Smooth muscle cell (in vitro differentiated cells): ENCODE results near the gene EXOC2. TPM values are rescaled to one million over a fixed set of nuclear protein-coding genes. Genes with fewer than 3 reads are reported as not detected.

Source experiments
- DNase-seq: peaks from one replicate; lab custom pipeline; 2025; ENCODE audit not compliant: unreplicated experiment; lab: John Stamatoyannopoulos, UW
- H2AFZ ChIP-seq: fragments of 200-600 bp; sonication (generic); 2 replicates; pipeline ENCODE4 v1.6.0; 2016; ENCODE audit warnings: antibody characterized with exemption, low read depth, mild to moderate bottlenecking
- H3F3A ChIP-seq: fragments of 200-600 bp; sonication (generic); 2 replicates; pipeline ENCODE4 v1.6.0; 2017; ENCODE audit warnings: antibody characterized with exemption, low read depth
- H3K27ac ChIP-seq: fragments of 200-600 bp; sonication (generic); 2 replicates; pipeline ENCODE4 v1.5.1; 2016; ENCODE audit warnings: low read depth, mild to moderate bottlenecking
- H3K27me3 ChIP-seq: fragments of 200-600 bp; sonication (generic); 2 replicates; pipeline ENCODE4 v1.6.1; 2016; ENCODE audit warnings: low read depth, mild to moderate bottlenecking
- H3K36me3 ChIP-seq: fragments of 200-600 bp; sonication (generic); 2 replicates; pipeline ENCODE4 v1.5.1; 2016; ENCODE audit warnings: low read depth
- H3K4me1 ChIP-seq: fragments of 200-600 bp; sonication (generic); 2 replicates; pipeline ENCODE4 v1.5.1; 2016; ENCODE audit warnings: low read depth
- H3K4me2 ChIP-seq: fragments of 200-600 bp; sonication (generic); 2 replicates; pipeline ENCODE4 v1.6.0; 2016; ENCODE audit warnings: mild to moderate bottlenecking
- H3K4me3 ChIP-seq: fragments of 200-600 bp; sonication (generic); 2 replicates; pipeline ENCODE4 v1.5.1; 2016; ENCODE audit warnings: mild to moderate bottlenecking
- H3K79me2 ChIP-seq: fragments of 200-600 bp; sonication (generic); 2 replicates; pipeline ENCODE4 v1.6.0; 2016; ENCODE audit warnings: low read depth, mild to moderate bottlenecking
- H3K9ac ChIP-seq: fragments of 200-600 bp; sonication (generic); 2 replicates; pipeline ENCODE4 v1.6.0; 2016; ENCODE audit warnings: low read depth
- H3K9me3 ChIP-seq: fragments of 200-600 bp; sonication (generic); replicated peaks from 2 replicates; pipeline ENCODE4 v1.5.1; 2016; ENCODE audit warnings: low read depth
- H4K20me1 ChIP-seq: fragments of 200-600 bp; sonication (generic); 2 replicates; pipeline ENCODE4 v1.6.0; 2016; ENCODE audit warnings: low read depth
- WGBS: methylation state at CpG from one replicate; pipeline ENCODE4 v1.1.7; 2016; ENCODE audit warnings: low lambda C conversion rate; 5-methylcytosine and 5-hydroxymethylcytosine counted together
- polyA plus RNA-seq: library from polyadenylated mRNA; unstranded; fragments of >200 nt; fragmentation: Nextera tagmentation; extraction: Ambion mirVana; gene quantifications from 2 replicates; pipeline ENCODE4 v1.2.1, GENCODE V29; 2016
- total RNA-seq: library from RNA; depleted of rRNA; stranded (reverse); fragments of >200 nt; gene quantifications from 2 replicates; pipeline ENCODE4 v1.2.3, GENCODE V29; 2014
- TF ChIP-seq, protein P1 (sequence below): fragments of 200-600 bp; sonication (generic); IDR thresholded peaks from 2 replicates; pipeline ENCODE4 v1.5.1; 2017; ENCODE audit warnings: borderline replicate concordance, mild to moderate bottlenecking, antibody characterized with exemption; ENCODE audit not compliant: insufficient read depth, poor library complexity, severe bottlenecking

EXOC2 gene
- total and polyA plus RNA-seq, 2 experiments from 2014 or later: 21.9 to 33.9 TPM

DNA sequence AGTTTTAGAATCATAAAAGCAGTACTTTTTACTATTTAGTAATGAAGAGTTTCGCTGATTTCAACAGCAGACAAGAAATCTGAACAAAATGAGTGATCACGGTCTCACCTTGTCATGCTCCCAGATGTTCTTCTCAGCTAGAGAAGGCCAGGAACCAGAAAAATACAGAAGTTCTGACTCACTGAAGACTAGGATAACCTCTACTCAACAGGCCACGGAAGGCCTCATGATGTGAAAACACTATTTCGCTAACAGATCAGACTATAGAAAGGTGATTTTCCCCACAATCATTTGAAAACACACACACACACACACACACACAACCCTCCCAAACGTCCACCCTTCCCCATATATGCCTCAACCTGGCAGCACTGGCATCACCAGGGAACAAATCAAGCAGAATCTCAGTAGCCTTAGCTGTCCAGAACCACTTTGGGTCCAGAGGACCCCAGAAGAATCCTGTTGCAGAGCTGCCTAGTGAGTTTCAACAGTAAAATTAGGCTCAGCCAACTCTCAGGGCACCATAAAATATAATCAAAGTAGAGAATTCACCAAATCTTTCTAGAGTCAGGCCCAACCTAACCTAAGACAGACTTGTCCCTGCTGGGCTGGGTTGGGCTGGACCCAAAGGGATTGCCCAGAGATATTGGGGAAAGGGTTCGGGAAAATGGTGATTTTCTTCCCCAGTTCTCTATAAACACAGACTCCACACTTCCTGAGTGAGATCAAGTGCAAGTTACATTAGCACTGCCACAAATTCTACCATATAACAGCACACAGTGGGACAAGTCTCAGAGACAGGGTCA lies 7.9 kb downstream of the EXOC2 start:
- H3K9me3 ChIP-seq: no peaks in the 10 kb centered on the region
- H3K9ac ChIP-seq: no peak overlapping the region
- no peak overlapping the region for H2AFZ ChIP-seq
- peak overlapping the region; percentile 59 for H3K27ac ChIP-seq
- peaks cover 7% of the 10 kb centered on the region for H3F3A ChIP-seq
- no peaks in the 10 kb centered on the region for H3K36me3 ChIP-seq
- DNase-seq: no peak
- H3K4me2 ChIP-seq: peak overlapping the region; percentile 77
- H3K27me3 ChIP-seq: no peaks in the 10 kb centered on the region
- TF ChIP-seq, protein P1, sequence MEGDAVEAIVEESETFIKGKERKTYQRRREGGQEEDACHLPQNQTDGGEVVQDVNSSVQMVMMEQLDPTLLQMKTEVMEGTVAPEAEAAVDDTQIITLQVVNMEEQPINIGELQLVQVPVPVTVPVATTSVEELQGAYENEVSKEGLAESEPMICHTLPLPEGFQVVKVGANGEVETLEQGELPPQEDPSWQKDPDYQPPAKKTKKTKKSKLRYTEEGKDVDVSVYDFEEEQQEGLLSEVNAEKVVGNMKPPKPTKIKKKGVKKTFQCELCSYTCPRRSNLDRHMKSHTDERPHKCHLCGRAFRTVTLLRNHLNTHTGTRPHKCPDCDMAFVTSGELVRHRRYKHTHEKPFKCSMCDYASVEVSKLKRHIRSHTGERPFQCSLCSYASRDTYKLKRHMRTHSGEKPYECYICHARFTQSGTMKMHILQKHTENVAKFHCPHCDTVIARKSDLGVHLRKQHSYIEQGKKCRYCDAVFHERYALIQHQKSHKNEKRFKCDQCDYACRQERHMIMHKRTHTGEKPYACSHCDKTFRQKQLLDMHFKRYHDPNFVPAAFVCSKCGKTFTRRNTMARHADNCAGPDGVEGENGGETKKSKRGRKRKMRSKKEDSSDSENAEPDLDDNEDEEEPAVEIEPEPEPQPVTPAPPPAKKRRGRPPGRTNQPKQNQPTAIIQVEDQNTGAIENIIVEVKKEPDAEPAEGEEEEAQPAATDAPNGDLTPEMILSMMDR: no peak
- 79% methylated on average over 6 of the region's 6 CpGs for WGBS
- H3K79me2 ChIP-seq: peaks cover 48% of the 10 kb centered on the region
- peaks cover 99% of the 10 kb centered on the region for H4K20me1 ChIP-seq
- H3K4me1 ChIP-seq: peaks cover 18% of the 10 kb centered on the region
- no peak overlapping the region for H3K4me3 ChIP-seq

DNA sequence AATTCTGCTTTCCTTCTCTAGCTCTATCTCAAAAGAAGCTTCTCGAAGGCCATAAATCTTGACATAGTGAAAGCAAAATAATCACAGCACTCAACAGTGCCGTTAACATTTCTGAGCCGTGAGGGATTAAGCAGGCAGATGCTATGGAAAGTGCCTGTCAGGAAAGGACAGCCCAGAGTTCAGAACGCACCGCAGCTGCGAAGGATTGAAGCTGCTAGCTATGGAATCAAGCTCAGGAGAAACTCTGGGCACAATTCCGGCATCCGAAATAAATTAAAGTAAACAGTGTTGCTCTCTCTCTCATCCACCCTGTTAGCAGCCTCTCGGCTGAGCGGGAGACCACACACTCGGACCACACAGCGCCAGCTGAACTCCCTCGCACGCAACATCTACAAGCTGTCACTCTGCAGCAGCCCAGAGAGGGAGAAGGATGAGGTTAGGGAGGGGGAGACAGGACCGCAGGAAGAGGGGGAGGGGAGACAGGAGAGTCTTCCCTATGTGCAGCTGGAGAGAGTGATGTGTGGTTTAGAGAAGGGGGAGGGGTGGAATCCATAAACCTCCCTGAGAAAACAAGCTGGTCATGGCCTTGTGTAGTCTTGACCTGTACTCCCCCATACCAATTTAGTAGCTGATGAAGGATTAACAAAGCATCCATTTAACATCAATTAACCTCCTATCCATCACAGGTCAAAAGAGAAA lies 9.0 kb downstream of the EXOC2 start:
- H3F3A ChIP-seq: peaks cover 7% of the 10 kb centered on the region
- H3K9ac ChIP-seq: peak overlapping the region; percentile 29
- peaks cover 18% of the 10 kb centered on the region for H3K4me1 ChIP-seq
- H2AFZ ChIP-seq: no peak overlapping the region
- no peaks in the 10 kb centered on the region for H3K9me3 ChIP-seq
- H3K79me2 ChIP-seq: peaks cover 56% of the 10 kb centered on the region
- TF ChIP-seq, protein P1: no peak
- no peaks in the 10 kb centered on the region for H3K36me3 ChIP-seq
- H3K27ac ChIP-seq: peak overlapping the region; percentile 59
- H3K4me3 ChIP-seq: peak overlapping the region; percentile 33
- H4K20me1 ChIP-seq: peaks cover 98% of the 10 kb centered on the region
- WGBS: 8% methylated on average over 15 of the region's 15 CpGs
- H3K27me3 ChIP-seq: no peaks in the 10 kb centered on the region
- no peak for DNase-seq
- peak overlapping the region; percentile 77 for H3K4me2 ChIP-seq

DNA sequence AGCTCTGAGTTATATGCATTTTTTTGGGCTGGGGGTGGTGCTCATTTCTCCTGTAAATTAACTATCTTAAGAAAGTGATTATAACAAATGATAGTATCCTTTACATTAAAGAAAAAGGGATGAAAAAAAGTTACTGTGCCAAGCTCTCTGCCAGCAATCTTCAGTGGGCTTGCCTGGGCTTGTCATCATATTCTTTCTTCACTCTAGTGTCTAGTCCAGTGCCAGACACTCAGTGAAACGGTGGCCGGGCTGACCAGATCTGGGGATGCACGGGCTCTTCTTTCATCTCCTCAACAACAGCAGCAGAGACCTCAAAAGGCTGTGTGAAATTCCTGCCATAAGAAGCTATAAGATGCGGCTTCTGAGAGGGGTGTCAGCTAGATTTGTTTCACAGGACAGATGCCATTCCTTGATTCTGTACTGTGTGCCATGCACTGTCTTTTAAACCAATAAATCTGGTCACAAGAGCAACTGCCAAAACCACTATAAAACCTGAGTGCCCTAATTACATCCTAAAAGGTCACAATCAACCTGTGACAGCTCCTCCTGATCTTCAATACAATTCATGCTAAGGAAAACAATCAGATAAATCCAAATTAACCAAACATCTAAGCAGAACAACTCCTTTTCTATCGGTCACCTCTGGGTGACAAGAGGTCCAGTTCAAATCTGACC lies 12.1 kb downstream of the EXOC2 start:
- Histone ChIP-seq H3K27ac (no peak overlapping the region), H3F3A (peaks cover 7% of the 10 kb centered on the region), H3K27me3 (no peaks in the 10 kb centered on the region), H3K4me3 (no peak overlapping the region), H3K9ac (no peak overlapping the region), H2AFZ (no peak overlapping the region), H3K9me3 (no peaks in the 10 kb centered on the region), H3K79me2 (peaks cover 72% of the 10 kb centered on the region), H3K4me1 (peaks cover 24% of the 10 kb centered on the region), H3K36me3 (no peaks in the 10 kb centered on the region), H3K4me2 (no peak overlapping the region), H4K20me1 (peaks cover 82% of the 10 kb centered on the region)
- DNase-seq: no peak
- whole genome bisulfite sequencing: 70% methylated on average over 5 of the region's 5 CpGs
- TF ChIP-seq, protein P1: no peak
